ENCODE results near the gene FUT2.

FUT2 gene

GRCh38 chr19:48718711-48719231, 23.0 kb downstream of the FUT2 start:
- TF ChIP-seq CTCF (IDR thresholded peaks at IDR 0.05; ENCODE audit: low read depth, low read length), result no peak
- in situ Hi-C loops (cut with HindIII; ENCODE audit: low sequenced_read_pairs), result no loop called here
- DNase-seq (ENCODE audit: low read depth, low spot score), result no peak
- H3K4me3 ChIP-seq (ENCODE audit: low read depth, low read length), result no peak overlapping the region

GRCh38 chr19:48719263-48720171, 23.7 kb downstream of the FUT2 start, which contains the start of gene MAMSTR:
TSS of gene MAMSTR (minus strand) at chr19:48719725. CDS start at chr19:48719031, 694 bp downstream.
- peak within 1 kb of the TSS; percentile 49 for H3K4me3 ChIP-seq (ENCODE audit: low read depth, low read length)
- in situ Hi-C loops (cut with HindIII; ENCODE audit: low sequenced_read_pairs), result no loop called here

GRCh38 chr19:48720251-48720612, 24.5 kb downstream of the FUT2 start:
- no peak for DNase-seq (ENCODE audit: low read depth, low spot score)
- no peak overlapping the region for H3K4me3 ChIP-seq (ENCODE audit: low read depth, low read length)
- in situ Hi-C loops (cut with HindIII; ENCODE audit: low sequenced_read_pairs), result no loop called here
- TF ChIP-seq CTCF (IDR thresholded peaks at IDR 0.05; ENCODE audit: low read depth, low read length), result no peak

More at GRCh38 chr19:48719263-48720171, 23.7 kb downstream of the FUT2 start, which contains the start of gene MAMSTR:
- no peak for DNase-seq (ENCODE audit: low read depth, low spot score)
- no peak for TF ChIP-seq CTCF (IDR thresholded peaks at IDR 0.05; ENCODE audit: low read depth, low read length)

GRCh38 chr19:48720613-48721296, 25.0 kb downstream of the FUT2 start:
- in situ Hi-C loops (cut with HindIII; ENCODE audit: low sequenced_read_pairs), result no loop called here
- peak overlapping the region; percentile 49 for H3K4me3 ChIP-seq (ENCODE audit: low read depth, low read length)
- no peak for TF ChIP-seq CTCF (IDR thresholded peaks at IDR 0.05; ENCODE audit: low read depth, low read length)
- peak; percentile 99 for DNase-seq (ENCODE audit: low read depth, low spot score)

GRCh38 chr19:48722196-48722708, 26.5 kb downstream of the FUT2 start:
- in situ Hi-C loops (cut with HindIII; ENCODE audit: low sequenced_read_pairs), result no loop called here
- DNase-seq (ENCODE audit: low read depth, low spot score), result no peak

More at GRCh38 chr19:48722196-48722708, 26.5 kb downstream of the FUT2 start:
- TF ChIP-seq CTCF (IDR thresholded peaks at IDR 0.05; ENCODE audit: low read depth, low read length), result no peak
- H3K4me3 ChIP-seq (ENCODE audit: low read depth, low read length), result no peak overlapping the region
